Astrocyte (in vitro differentiated cells and primary cell): ENCODE measurements around the gene HIC2. TPM values are rescaled to one million over a fixed set of nuclear protein-coding genes. Genes with fewer than 3 reads are reported as not detected.
"Not testable (repeated sequence)": the region's sequence is repeated elsewhere in the genome, so short reads cannot be mapped to it uniquely, and the experiment has no call there.

Experiments used
- DNase-seq: peaks from one replicate; pipeline ENCODE4 v3.0.0-alpha.2; 2010; ENCODE audit warnings: low read depth
- FAIRE-seq: peaks from 2 replicates; lab custom pipeline; 2011; peaks lifted over from hg19 to GRCh38; lab: Jason Lieb, UNC
- H2AFZ ChIP-seq: 2 replicates; pipeline ENCODE4 v1.6.0; 2012; ENCODE audit warnings: low read depth, low read length, inconsistent platforms
- H3K27ac ChIP-seq: 2 replicates; pipeline ENCODE4 v1.5.1; 2011; ENCODE audit warnings: low read depth, low read length, inconsistent platforms
- H3K27me3 ChIP-seq: 2 replicates; pipeline ENCODE4 v1.6.0; 2011; ENCODE audit warnings: low read length, inconsistent platforms; ENCODE audit not compliant: insufficient read depth
- H3K36me3 ChIP-seq: 2 replicates; pipeline ENCODE4 v1.5.1; 2011; ENCODE audit warnings: low read length, inconsistent platforms; ENCODE audit not compliant: insufficient read depth
- H3K4me1 ChIP-seq: 2 replicates; pipeline ENCODE4 v1.5.1; 2011; ENCODE audit warnings: low read length, inconsistent platforms; ENCODE audit not compliant: insufficient read depth
- H3K4me2 ChIP-seq: 2 replicates; pipeline ENCODE4 v1.6.0; 2012; ENCODE audit warnings: low read length, inconsistent platforms
- H3K4me3 ChIP-seq: 2 replicates; pipeline ENCODE4 v1.5.1; 2011; ENCODE audit warnings: low read depth, mild to moderate bottlenecking, low read length, inconsistent platforms; ENCODE audit not compliant: insufficient read depth
- H3K79me2 ChIP-seq: 2 replicates; pipeline ENCODE4 v1.6.0; 2012; ENCODE audit warnings: mild to moderate bottlenecking, low read length, inconsistent platforms; ENCODE audit not compliant: insufficient read depth
- H3K9ac ChIP-seq: 2 replicates; pipeline ENCODE4 v1.6.0; 2012; ENCODE audit warnings: mild to moderate bottlenecking, low read length, inconsistent platforms
- H3K9me3 ChIP-seq: 2 replicates; pipeline ENCODE4 v1.5.1; 2012; ENCODE audit warnings: low read depth, mild to moderate bottlenecking, low read length, inconsistent platforms; ENCODE audit not compliant: insufficient read depth
- H4K20me1 ChIP-seq: 2 replicates; pipeline ENCODE4 v1.6.0; 2012; ENCODE audit warnings: low read length, inconsistent platforms; ENCODE audit not compliant: insufficient read depth
- H3K27ac Mint-ChIP-seq: one replicate; pipeline ENCODE4 v1.8.0; 2021; ENCODE audit warnings: mild to moderate bottlenecking, mixed read lengths; ENCODE audit not compliant: unreplicated experiment
- H3K27me3 Mint-ChIP-seq: one replicate; pipeline ENCODE4 v1.8.0; 2021; ENCODE audit warnings: low read depth, mixed read lengths; ENCODE audit not compliant: unreplicated experiment
- H3K36me3 Mint-ChIP-seq: one replicate; pipeline ENCODE4 v1.8.0; 2021; ENCODE audit warnings: low read depth, mixed read lengths; ENCODE audit not compliant: unreplicated experiment
- H3K4me1 Mint-ChIP-seq: one replicate; pipeline ENCODE4 v1.8.0; 2021; ENCODE audit warnings: low read depth, mixed read lengths; ENCODE audit not compliant: unreplicated experiment
- H3K4me3 Mint-ChIP-seq: one replicate; pipeline ENCODE4 v1.8.0; 2021; ENCODE audit warnings: mild to moderate bottlenecking, moderate library complexity, mixed read lengths; ENCODE audit not compliant: unreplicated experiment
- H3K9me3 Mint-ChIP-seq: one replicate; pipeline ENCODE4 v1.8.0; 2021; ENCODE audit warnings: mild to moderate bottlenecking, mixed read lengths; ENCODE audit not compliant: unreplicated experiment
- CTCF ChIP-seq: IDR thresholded peaks from 2 replicates; pipeline ENCODE4 v1.5.1; 2011; ENCODE audit warnings: low read depth, mild to moderate bottlenecking, inconsistent platforms, low read length, moderate library complexity; ENCODE audit not compliant: insufficient read depth
- EZH2 ChIP-seq: IDR thresholded peaks from 2 replicates; pipeline ENCODE4 v1.6.1; 2012; ENCODE audit warnings: mild to moderate bottlenecking, low read length, inconsistent platforms; ENCODE audit not compliant: insufficient read depth
- total RNA-seq: library from RNA; stranded (reverse); gene quantifications from 2 replicates; pipeline ENCODE4 v1.2.1, GENCODE V29; 2021

The HIC2 gene
- total RNA-seq, 1 donor from 2014 or later: 21.4 TPM

GRCh38 chr22:21451545-21452520, 34.7 kb downstream of the HIC2 start:
- no peak overlapping the region for H3K4me3 ChIP-seq
- Mint-ChIP-seq H3K36me3 (peaks cover 4% of the 10 kb centered on the region), H3K27ac (no peak overlapping the region), H3K27me3 (no peaks in the 10 kb centered on the region), H3K4me1 (no peaks in the 10 kb centered on the region), H3K4me3 (no peak overlapping the region), H3K9me3 (no peaks in the 10 kb centered on the region)
- no peak overlapping the region for H3K9ac ChIP-seq
- no peaks in the 10 kb centered on the region for H3K36me3 ChIP-seq
- TF ChIP-seq CTCF (no peak), EZH2 (no peak)
- no peaks in the 10 kb centered on the region for H3K79me2 ChIP-seq
- H4K20me1 ChIP-seq: peaks cover 44% of the 10 kb centered on the region
- FAIRE-seq (no peak), DNase-seq (no peak)
- no peak overlapping the region for H2AFZ ChIP-seq
- no peaks in the 10 kb centered on the region for H3K4me1 ChIP-seq
- no peaks in the 10 kb centered on the region for H3K9me3 ChIP-seq
- H3K27me3 ChIP-seq: no peaks in the 10 kb centered on the region
- no peak overlapping the region for H3K4me2 ChIP-seq
- no peak overlapping the region for H3K27ac ChIP-seq

- not testable (repeated sequence) for H3K9ac ChIP-seq, H3K27ac ChIP-seq, H3K4me2 ChIP-seq, H3K27me3 ChIP-seq, H3K27ac Mint-ChIP-seq, H3K4me1 Mint-ChIP-seq, H3K9me3 ChIP-seq, H3K27me3 Mint-ChIP-seq, DNase-seq, H3K79me2 ChIP-seq, H3K9me3 Mint-ChIP-seq, H3K36me3 Mint-ChIP-seq, H3K4me1 ChIP-seq, H3K36me3 ChIP-seq, H3K4me3 Mint-ChIP-seq, FAIRE-seq, H3K4me3 ChIP-seq, H2AFZ ChIP-seq
- peaks cover 36% of the 10 kb centered on the region for H4K20me1 ChIP-seq
These were observed 35.5 kb downstream of the HIC2 start for GRCh38 chr22:21452666-21453065.

GRCh38 chr22:21454998-21455333, 37.8 kb downstream of the HIC2 start:
- not testable (repeated sequence) for H3K4me1 ChIP-seq, H3K27me3 Mint-ChIP-seq, H3K9me3 ChIP-seq, H3K9ac ChIP-seq, H3K9me3 Mint-ChIP-seq, H3K4me1 Mint-ChIP-seq, H3K4me3 ChIP-seq, H3K27ac Mint-ChIP-seq, H3K36me3 Mint-ChIP-seq, H3K27ac ChIP-seq, H3K79me2 ChIP-seq, H3K27me3 ChIP-seq, FAIRE-seq, DNase-seq, H3K4me2 ChIP-seq, H2AFZ ChIP-seq, H3K36me3 ChIP-seq, H3K4me3 Mint-ChIP-seq
- H4K20me1 ChIP-seq: peaks cover 14% of the 10 kb centered on the region
